ENCODE results near the gene CLCN3.
"Not testable (repeated sequence)": the region's sequence is repeated elsewhere in the genome, so short reads cannot be mapped to it uniquely, and the experiment has no call there.

Gene CLCN3

DNA sequence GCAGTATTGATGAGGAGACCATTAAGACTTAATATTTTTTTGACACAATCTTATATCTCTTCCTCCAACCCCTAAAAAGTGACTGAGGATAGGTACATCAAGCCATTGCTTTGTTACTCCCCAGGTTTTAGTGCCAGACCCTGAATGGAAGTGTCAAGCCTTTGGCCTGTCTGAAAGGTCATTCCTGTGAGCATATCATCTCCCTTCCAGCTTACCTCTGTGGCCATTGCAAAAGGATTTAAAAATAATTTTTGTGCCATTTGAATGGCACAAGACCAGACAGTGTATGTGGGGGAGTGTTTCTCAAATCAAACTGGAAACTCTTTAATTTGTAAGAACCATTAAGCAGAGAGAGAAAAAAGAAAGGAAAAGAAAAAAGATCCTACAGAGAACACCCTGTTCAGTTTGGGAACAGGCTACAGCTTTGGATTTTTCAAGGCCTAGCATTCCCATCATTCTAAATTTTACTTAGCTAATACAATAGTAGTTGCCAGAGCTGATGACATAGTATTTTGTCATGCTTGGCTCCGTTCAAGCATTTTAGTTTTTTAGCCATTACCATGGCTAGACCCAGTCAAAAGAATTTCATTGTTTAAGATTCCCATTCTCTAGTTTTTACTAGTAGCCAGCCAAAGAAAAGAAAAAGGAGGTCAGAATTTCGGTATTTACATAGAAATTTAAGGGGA is 87.7 kb downstream of the CLCN3 start:
- DNase-seq (ENCODE audit: low read depth) = peak; percentile 28

DNA sequence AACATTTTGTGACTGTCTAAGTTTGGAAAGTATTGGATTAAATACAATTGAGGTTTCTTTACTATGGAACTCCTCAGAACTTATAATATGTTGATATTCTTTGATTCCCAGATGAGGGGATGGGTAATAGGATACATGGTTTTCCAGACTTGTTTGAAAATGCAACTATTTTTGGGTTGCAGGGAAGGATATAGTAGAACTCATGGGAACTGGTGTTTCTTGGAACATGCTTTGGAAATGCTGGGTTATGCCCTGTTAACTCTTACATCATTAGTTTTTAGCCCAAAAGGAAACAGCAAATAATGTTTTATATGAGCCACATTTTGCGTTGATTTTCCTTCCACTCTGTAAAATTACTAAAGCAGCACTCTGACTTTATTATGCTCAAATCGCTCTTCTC is 95.4 kb downstream of the CLCN3 start:
- DNase-seq (ENCODE audit: low read depth) = peak; percentile 21

DNA sequence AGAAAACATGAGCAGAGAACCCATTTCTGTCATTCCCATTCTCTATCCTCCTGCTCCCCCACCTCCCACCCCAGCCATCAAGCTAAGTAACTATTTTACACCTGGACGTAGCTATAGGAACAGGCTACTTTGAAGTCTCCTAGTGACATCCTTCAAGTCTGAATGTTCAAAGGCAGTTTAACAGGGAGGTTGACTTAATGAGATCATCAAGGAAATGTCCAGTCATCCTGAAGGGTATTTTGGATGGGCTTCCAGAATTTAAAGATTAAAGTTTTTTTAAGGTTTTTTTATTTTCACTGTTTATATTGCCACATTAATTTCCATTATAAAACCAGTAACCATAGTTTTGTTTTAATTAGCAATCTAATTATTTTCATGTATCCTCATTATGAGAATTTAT is 96.3 kb downstream of the CLCN3 start:
- peak; percentile 21 for DNase-seq (ENCODE audit: low read depth)

- no peak for DNase-seq (ENCODE audit: low read depth)
Observed at GRCh38 chr4:169720529-169720928, 100.2 kb downstream of the CLCN3 start.

DNA sequence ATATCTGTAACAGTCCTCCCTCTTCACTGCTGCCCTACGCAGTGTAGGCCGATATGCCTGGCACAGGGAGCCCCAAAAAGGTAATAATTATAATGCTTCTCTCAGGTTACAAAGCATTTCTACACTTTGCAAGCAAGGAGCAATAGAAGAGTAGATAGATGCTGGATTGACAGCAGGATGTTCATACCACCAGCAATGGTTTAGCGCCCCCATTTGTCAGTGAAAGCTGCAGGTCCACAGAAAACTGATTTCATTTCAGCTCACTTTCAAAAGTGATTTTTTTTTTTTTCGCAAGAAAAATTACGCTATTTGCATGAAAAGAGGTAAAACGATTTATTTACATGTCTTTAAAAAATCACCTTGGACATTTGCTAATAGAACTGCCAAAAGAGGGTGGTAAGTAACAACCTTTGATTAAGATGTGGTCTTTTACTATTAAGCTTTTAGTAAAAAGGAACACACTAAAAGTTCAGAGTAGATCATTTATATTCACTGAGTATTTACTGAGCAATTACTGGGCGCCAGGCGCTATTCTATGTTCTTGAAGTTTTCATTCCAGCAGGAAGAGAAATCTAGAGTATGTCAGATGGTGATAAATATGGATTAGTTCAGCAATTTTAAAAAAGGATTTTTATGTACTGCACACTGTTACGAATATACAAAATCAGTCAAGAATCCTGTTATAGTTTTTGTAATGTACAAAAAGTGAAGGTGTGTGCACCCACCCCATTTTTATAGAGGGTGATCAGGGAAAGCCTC is 103.0 kb downstream of the CLCN3 start:
- DNase-seq (ENCODE audit: low read depth) = no peak

- DNase-seq (ENCODE audit: low read depth) = no peak
Observed at GRCh38 chr4:169724260-169724659, 103.9 kb downstream of the CLCN3 start.

GRCh38 chr4:169727616-169728015 is 107.2 kb downstream of the CLCN3 start:
- no peak for DNase-seq (ENCODE audit: low read depth)

DNA sequence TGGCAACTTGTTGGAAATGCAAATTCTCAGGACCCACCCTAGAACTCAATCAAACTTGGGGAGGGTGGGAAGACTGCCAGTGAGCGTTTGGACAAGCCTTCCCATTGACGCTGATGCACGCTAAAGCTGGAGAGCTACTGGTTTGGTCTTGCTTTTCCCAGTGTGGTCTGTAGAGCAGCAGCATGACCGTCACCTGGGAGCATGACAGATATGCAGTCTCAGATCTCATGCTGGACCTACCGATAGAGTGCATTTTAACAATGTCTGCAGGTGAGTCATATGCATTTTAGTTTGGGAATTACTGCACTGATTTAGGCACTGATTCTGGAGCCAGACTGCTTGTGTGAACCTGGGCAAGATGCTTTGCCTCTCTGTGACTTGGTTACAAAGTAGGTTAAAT is 110.2 kb downstream of the CLCN3 start:
- DNase-seq (ENCODE audit: low read depth) = no peak

DNA sequence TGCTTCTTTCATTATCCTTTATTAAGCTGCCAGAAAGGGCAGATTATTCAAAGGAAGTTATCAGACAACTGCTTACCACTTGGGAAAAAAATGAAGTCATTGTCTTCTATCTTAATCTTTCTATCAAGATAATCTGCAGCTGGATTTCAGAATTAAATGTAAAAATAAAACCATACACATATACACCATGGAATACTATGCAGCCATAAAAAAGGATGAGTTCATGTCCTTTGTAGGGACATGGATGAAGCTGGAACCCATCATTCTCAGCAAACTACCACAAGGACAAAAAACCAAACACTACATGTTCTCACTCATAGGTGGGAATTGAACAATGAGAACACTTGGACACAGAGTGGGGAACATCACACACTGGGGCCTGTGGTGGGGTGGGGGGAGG is 118.2 kb downstream of the CLCN3 start:
- not testable (repeated sequence) for DNase-seq (ENCODE audit: low read depth)

DNA sequence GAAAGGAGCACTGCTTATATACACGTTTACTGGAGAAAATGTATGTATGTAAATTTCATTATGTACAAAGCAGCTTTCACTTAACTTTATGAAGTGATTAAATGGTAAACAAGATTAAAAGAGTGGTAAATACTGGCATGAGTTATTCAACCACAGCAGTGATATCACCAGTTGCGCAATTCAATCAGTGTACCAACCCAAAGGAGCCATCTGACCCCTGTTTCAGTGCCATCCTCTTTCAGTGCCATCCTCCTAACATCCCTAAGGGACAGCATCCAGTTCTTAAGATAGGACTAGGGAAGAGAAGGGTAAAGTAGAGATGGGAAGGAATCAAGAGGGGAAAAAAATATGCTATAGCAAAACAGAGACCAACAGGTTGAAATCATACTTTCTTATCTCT is 121.2 kb downstream of the CLCN3 start:
- DNase-seq (ENCODE audit: low read depth) = no peak

DNA sequence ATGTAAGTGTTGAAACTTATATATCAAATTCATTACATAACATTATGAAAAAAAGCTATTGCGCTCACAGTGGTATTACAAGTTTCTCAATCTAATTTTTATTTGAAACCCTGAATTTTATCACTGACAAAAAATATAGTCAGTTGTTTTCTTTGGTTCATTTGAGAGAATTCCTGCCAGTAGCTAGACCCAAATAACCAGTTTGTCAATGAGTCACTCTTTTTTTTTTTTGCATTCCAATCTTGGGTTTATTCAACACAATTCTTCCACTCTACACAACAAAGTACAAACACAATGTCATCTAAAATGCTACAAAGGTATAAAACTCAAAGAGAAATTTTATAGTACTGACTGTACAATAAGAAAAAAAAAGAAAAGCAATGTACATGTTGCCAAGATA is 124.2 kb downstream of the CLCN3 start:
- no peak for DNase-seq (ENCODE audit: low read depth)

DNA sequence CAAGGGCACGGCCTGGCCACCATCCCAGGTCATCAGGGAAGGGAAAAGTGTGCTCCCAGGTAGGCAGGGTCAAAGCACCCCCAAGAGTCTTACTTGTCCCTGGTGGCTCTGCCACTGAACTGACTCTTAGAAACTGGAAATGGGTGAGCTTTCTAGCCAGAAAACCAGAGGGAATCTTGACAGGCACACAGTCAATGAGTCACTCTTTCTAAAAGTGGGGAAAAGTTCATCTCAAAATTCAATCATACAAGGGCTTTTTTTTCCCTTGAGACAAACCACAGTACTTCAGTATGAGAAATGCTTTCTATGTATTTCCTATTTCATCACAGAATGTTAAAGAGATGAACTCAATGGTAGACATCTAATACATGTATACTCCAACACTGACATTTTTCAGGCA is 124.9 kb downstream of the CLCN3 start:
- peak; percentile 68 for DNase-seq (ENCODE audit: low read depth)

GRCh38 chr4:169756971-169757574 is 136.7 kb downstream of the CLCN3 start:
- no peak for DNase-seq (ENCODE audit: low read depth)

DNA sequence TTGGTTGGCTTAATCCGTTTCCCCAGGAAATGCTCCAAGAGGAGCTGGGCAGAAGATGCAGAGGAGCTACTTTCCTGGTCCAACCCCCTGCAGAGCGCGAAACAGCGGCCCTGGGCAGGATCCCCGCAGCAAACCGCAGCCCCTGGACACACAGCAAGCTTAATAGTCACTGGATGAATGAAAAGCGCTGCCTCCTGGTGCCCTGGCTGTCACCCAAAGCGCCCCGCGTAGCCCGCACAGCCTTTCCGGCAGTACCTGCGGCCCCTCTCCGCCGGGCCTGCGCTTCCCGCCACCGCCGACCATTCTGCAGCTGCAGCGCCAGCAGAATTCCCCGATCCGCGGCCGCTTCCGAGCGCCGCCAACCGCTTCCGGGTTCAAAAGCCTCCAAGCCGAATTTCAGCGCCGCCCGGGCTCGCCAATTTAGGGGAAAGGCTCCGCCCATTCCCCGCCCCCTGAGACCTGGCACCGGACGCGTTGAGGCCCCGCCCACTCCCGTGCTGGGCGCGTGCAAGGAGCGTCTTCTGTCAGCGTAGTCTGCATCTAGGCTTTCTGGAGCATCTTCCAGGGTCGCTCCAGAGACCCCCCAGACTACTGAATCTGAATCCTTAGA is 137.3 kb downstream of the CLCN3 start, which contains the start of gene HPF1:
Gene HPF1 (minus strand): TSS at position 370 of the 610 bp plus-strand sequence. CDS start 67 bp downstream, at position 303.
- DNase-seq (ENCODE audit: low read depth) = peak; percentile 79

DNA sequence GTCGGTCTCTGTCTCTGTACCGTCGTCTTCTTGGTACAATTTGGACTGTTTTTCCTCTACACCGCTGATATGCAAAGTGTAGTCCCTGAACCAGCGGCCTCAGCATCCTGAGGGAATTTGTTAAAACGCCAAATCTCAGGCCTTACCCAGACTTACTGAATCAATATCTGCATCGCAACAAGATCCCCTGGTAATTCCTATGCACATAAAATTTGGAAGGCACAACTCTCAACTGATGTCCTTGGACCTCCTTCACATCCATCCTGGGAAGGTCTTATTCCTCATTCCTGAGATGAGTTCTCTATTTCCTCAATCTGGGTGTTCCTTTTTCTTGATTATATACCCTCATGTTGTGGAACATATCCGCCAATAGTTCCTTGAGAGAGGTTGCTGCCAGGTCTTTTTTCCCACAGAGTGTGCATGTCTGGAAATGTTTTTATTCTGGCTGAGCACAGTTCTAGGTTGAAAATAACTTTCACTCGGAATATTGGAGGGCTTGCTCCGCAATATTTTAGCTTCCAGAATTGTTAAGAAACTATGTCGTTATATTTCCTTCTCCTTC is 138.1 kb downstream of the CLCN3 start:
- no peak for DNase-seq (ENCODE audit: low read depth)

DNA sequence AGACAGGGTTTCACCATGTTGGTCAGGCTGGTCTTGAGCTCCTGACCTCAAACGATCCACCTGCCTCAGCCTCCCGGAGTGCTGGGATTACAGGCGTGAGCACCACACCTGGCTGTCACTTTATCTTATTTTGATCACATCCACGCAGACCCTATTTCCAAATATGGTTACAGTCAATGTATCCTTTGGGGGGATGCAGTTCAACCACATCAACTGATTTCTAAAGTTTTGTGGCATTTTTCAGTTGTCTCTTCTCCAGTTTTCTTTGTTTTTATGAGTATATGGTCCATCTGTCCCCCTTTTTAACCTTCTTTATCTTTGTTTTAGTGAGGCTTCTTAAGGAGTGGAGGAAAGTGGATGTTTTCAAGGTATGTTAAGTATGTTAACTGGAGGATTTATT is 141.5 kb downstream of the CLCN3 start:
- DNase-seq (ENCODE audit: low read depth) = no peak

DNA sequence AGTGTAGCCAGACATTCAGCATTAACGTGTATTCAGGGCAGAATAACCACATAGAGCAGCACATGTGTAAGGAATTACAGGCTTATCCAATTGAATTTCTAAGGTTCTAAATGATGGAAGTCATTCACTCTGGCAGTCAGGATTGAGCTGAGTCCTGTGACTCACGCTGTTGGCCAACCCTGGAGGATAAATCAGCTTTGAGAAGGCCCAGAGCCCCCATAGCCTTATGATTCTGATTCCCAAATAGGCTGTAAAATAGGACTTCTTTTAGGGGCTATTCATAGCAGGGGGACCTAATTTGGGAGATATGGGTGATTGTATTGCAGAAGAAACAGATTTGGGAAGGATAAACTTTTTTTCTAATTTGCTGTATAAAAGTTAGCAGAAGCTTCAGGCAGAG is 145.5 kb downstream of the CLCN3 start:
- DNase-seq (ENCODE audit: low read depth) = peak; percentile 74

DNA sequence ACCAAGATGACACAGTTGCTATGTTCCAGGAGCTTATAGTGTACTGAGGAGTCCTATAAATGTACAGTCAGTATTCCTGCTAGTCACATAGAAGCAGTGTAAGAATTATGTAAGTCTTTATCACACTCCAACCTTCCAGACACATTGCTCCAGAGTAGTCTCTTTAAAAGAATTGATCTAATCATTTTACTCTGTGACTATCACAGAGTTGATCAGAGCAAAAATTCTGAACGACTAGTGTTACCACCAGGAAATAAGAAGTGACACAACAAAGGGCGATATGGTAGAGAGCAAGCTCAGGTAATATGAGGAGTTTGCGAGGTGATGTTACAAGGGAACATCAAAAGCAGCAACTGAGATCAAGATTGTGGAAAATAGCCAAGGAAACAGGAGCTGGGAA is 146.4 kb downstream of the CLCN3 start:
- DNase-seq (ENCODE audit: low read depth) = no peak

DNA sequence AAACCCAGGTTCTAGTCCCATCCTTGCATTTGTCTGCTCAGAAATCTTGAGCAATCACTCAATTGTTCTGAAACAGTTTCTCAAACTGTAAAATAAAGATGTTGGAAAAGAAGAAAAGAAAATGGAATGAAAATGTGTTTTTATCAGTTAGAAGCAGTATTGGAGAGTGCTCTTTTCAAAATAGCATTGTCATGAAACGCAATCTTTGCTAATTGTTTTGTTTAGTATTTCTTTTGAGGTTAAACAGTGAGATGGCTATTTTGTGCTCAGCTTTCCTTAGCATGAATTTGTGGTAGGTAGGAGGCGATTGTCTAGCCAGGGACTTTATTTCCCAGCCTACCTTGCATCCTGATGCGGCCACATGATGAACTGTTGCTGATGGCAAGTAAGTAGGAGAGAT is 148.0 kb downstream of the CLCN3 start:
- DNase-seq (ENCODE audit: low read depth) = no peak

GRCh38 chr4:169770416-169770815 is 150.0 kb downstream of the CLCN3 start:
- no peak for DNase-seq (ENCODE audit: low read depth)

GRCh38 chr4:169771556-169772080 is 151.2 kb downstream of the CLCN3 start:
- DNase-seq (ENCODE audit: low read depth) = not testable (repeated sequence)
